RWPE2 (cell line): ENCODE data around the gene WDR27.

Source experiments
- ATAC-seq: fragments of 200-7000 bp; cut with Tn5 transposase; 3 replicates; pipeline ENCODE4 v1.9.1; 2021; ENCODE audit warnings: low read depth
- DNase-seq: peaks from one replicate; pipeline ENCODE4 v3.0.0-alpha.2; 2020; ENCODE audit warnings: low spot score
- H3K27ac ChIP-seq: fragments of 450-650 bp; 2 replicates; pipeline ENCODE4 v1.5.1; 2017; ENCODE audit warnings: mild to moderate bottlenecking; ENCODE audit not compliant: poor library complexity, severe bottlenecking
- H3K27me3 ChIP-seq: fragments of 250-450 bp; sonication (Bioruptor Pico); 2 replicates; pipeline ENCODE4 v1.5.1; 2021; ENCODE audit warnings: mild to moderate bottlenecking, moderate library complexity; ENCODE audit not compliant: insufficient read depth, poor library complexity, severe bottlenecking
- H3K36me3 ChIP-seq: fragments of 250-450 bp; sonication (Bioruptor Pico); 2 replicates; pipeline ENCODE4 v1.5.1; 2020; ENCODE audit warnings: low read depth, mild to moderate bottlenecking, moderate library complexity
- H3K4me1 ChIP-seq: fragments of 250-450 bp; sonication (Bioruptor Pico); 2 replicates; pipeline ENCODE4 v1.5.1; 2021; ENCODE audit warnings: mild to moderate bottlenecking, moderate library complexity; ENCODE audit not compliant: insufficient read depth, poor library complexity, severe bottlenecking
- H3K4me3 ChIP-seq: fragments of 250-450 bp; sonication (Bioruptor Pico); 2 replicates; pipeline ENCODE4 v1.5.1; 2021; ENCODE audit warnings: mild to moderate bottlenecking, moderate library complexity; ENCODE audit not compliant: severe bottlenecking
- H3K9me3 ChIP-seq: fragments of 250-450 bp; sonication (Bioruptor Pico); 2 replicates; pipeline ENCODE4 v1.5.1; 2021; ENCODE audit warnings: mild to moderate bottlenecking, moderate library complexity; ENCODE audit not compliant: severe bottlenecking
- TF ChIP-seq, protein P1 (sequence below): fragments of 450-650 bp; IDR thresholded peaks from one replicate; pipeline ENCODE4 v1.5.1; 2017; ENCODE audit warnings: mild to moderate bottlenecking, moderate library complexity; ENCODE audit not compliant: poor library complexity, severe bottlenecking

Gene WDR27

DNA sequence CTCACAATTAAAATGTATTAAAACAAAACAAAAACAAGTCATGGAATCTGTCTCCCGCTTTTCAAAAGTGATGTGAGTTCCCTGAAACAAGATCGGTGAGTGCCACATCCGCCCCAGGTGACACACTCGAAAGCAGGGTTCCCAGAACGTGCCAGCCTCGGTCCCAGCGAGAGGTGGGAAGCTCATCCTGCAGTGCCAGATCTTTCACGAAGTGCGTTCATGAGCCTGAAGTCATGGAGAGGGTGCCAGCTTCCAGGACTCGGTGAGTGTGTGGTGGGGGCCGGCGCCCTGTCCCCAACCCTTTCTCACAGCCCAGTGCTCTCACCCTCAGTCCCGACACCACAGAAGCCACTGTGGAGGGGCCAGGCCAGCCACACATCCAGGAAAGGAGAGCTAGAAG is 127.4 kb downstream of the WDR27 start:
- TF ChIP-seq, protein P1, sequence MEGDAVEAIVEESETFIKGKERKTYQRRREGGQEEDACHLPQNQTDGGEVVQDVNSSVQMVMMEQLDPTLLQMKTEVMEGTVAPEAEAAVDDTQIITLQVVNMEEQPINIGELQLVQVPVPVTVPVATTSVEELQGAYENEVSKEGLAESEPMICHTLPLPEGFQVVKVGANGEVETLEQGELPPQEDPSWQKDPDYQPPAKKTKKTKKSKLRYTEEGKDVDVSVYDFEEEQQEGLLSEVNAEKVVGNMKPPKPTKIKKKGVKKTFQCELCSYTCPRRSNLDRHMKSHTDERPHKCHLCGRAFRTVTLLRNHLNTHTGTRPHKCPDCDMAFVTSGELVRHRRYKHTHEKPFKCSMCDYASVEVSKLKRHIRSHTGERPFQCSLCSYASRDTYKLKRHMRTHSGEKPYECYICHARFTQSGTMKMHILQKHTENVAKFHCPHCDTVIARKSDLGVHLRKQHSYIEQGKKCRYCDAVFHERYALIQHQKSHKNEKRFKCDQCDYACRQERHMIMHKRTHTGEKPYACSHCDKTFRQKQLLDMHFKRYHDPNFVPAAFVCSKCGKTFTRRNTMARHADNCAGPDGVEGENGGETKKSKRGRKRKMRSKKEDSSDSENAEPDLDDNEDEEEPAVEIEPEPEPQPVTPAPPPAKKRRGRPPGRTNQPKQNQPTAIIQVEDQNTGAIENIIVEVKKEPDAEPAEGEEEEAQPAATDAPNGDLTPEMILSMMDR = no peak
- Histone ChIP-seq H3K4me3 (no peak overlapping the region), H3K9me3 (no peaks in the 10 kb centered on the region), H3K27me3 (no peaks in the 10 kb centered on the region), H3K4me1 (peaks cover 10% of the 10 kb centered on the region), H3K27ac (no peak overlapping the region), H3K36me3 (no peaks in the 10 kb centered on the region; the same call in 1 of the 2 replicates)
- DNase-seq (no peak), ATAC-seq (no peak)

DNA sequence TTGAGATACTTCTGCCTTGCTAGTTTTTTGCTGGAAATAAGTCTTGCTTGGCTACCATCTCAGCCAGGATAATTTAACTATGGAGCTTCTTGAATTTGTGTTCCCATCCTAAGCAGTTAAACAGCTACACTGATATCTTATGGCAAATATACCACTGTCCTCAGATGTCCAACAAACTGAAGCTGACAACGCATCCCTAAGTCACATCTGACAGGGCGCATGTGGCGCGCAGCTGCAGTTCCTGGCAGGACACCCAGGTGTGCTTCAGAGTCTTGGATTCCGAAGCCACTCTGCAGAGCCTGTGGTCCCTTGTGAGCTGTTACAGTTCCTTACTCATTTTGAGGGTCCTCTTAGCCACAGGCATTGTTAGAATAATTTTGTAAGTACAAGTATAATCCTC is 127.9 kb downstream of the WDR27 start:
- no peak for ATAC-seq
- H3K27me3 ChIP-seq = no peaks in the 10 kb centered on the region

DNA sequence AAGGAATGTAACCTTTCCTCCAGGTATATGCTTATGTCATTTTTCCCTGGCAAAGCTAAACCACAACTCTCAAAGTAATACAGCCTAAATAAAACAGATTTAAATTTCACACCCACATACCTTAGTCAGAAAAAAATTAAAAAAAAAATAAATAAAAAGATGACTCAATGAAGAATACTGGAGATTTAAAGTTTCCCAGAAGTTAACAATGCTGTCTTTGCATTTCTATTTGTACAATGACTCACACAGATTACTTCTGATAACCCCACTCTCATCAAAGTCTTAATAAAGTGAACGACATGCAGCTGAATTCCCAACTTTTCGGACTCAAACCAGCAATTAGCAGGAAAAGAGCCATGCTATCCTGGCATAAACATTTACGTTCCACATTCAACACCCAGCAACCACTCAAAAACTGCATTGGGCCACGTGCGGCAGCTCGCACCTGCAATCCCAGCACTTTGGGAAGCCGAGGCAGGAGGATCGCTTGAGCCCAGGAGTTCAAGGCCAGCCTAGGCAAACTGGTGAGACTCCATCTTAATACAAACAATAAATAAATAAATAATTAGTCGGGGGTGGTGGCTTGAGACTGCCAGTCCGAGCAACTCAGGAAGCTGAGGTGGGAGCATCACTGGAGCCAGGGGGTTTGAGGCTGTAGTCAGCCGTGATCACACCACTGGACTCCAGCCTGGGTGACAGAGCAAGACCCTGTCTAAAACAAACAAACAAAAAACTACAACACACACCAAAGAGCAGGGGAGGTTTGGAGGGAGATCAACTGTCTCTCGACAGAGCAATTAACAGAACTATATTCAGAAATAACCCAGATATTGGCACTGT is 130.5 kb downstream of the WDR27 start:
- peak; percentile 83 for ATAC-seq
- Histone ChIP-seq H3K4me1 (peaks cover 8% of the 10 kb centered on the region), H3K36me3 (no peaks in the 10 kb centered on the region; the same call in 1 of the 2 replicates), H3K9me3 (no peaks in the 10 kb centered on the region), H3K4me3 (no peak overlapping the region), H3K27me3 (no peaks in the 10 kb centered on the region), H3K27ac (no peak overlapping the region)
- no peak for DNase-seq
- TF ChIP-seq, protein P1 = no peak

More for the DNA sequence above, 127.9 kb downstream of the WDR27 start:
- no peak overlapping the region for H3K27ac ChIP-seq
- TF ChIP-seq, protein P1 = no peak
- no peak for DNase-seq
- no peaks in the 10 kb centered on the region for H3K9me3 ChIP-seq
- H3K4me1 ChIP-seq = peaks cover 8% of the 10 kb centered on the region
- H3K4me3 ChIP-seq = no peak overlapping the region
- H3K36me3 ChIP-seq = no peaks in the 10 kb centered on the region; the same call in 1 of the 2 replicates

DNA sequence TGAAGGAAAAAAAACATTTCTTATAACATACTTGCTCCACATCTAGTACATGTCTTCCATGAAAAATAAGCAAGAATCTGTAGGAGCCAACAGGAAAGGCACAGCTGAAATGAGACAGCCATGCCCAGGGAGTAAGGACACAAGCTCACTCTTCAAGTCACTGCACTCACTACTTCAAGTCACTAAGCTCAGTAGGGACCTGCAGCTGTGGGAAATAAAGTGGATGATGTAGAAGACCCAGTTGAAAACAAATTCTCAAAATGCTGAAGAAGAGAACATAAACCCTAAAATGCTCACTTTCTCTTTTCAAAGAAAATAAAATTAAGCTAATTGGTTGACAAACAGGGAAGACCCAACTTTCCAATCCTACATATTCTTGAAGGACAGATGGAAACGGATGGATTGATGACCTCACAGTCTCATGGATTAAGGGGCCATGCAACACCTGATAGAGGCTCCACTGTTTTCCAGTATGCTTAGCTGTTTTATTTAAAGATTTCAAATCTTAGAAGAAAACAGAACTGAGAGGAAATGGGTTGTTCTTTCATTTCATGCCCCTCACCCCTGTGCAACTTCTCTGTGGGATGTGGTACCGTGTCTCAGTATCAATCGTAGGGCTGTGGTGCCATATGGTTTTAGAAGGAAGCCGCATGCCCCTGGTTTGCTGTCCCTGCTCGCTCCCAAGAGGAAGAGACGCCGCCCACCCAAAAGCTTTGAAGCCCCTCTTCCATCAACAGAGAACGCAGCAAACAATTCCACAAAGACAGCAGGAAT is 133.3 kb downstream of the WDR27 start:
- no peak for ATAC-seq
- H3K4me3 ChIP-seq = no peak overlapping the region
- no peaks in the 10 kb centered on the region for H3K27me3 ChIP-seq
- no peak for DNase-seq
- H3K4me1 ChIP-seq = peaks cover 8% of the 10 kb centered on the region
- H3K27ac ChIP-seq = no peak overlapping the region
- TF ChIP-seq, protein P1 = no peak
- H3K36me3 ChIP-seq = no peaks in the 10 kb centered on the region; the same call in 1 of the 2 replicates
- no peaks in the 10 kb centered on the region for H3K9me3 ChIP-seq
